A673 (cell line): ENCODE data around the gene ATP1B2.

Experiments
- CTCF ChIP-seq: fragments of 300-800, 200-600 bp; sonication (generic); conservative IDR thresholded peaks from 2 replicates; pipeline ENCODE4 v1.5.1; 2017; ENCODE audit warnings: low read depth, mild to moderate bottlenecking, antibody characterized with exemption, low read length, moderate library complexity, mixed read lengths
- EZH2 ChIP-seq: fragments of 200-600 bp; sonication (generic); IDR thresholded peaks from 2 replicates; pipeline ENCODE4 v1.6.1; 2017; ENCODE audit warnings: borderline replicate concordance, low read depth, mild to moderate bottlenecking, mixed read lengths, antibody characterized with exemption, low read length; ENCODE audit not compliant: poor library complexity, severe bottlenecking

GRCh38 chr17:7688808-7689316, 38.1 kb downstream of the ATP1B2 start:
- TF ChIP-seq CTCF (no peak), EZH2 (no peak)
